PC-9 (cell line): ENCODE measurements around the gene ASIC3.

Source experiments
- CTCF ChIP-seq: fragments of 200-600 bp; sonication (generic); conservative IDR thresholded peaks from 2 replicates; pipeline ENCODE4 v1.6.1; 2017; ENCODE audit warnings: mixed run types, antibody characterized with exemption, mild to moderate bottlenecking, moderate library complexity
- EZH2 ChIP-seq: fragments of 200-600 bp; sonication (generic); IDR thresholded peaks from 2 replicates; pipeline ENCODE4 v1.8.0; 2017; ENCODE audit warnings: antibody characterized with exemption, low read depth

- TF ChIP-seq CTCF (no peak), EZH2 (no peak)
Measured at GRCh38 chr7:151075662-151075971, 27.3 kb downstream of the ASIC3 start.
